Muscle of arm (tissue), 14 donors: ENCODE data around the gene LTV1. TPM values are rescaled to one million over a fixed set of nuclear protein-coding genes. Genes with fewer than 3 reads are reported as not detected.
"Not testable (repeated sequence)": the region's sequence is repeated elsewhere in the genome, so short reads cannot be mapped to it uniquely, and the experiment has no call there.

Experiments
- DNase-seq: peaks from one replicate; pipeline ENCODE4 v3.0.0-alpha.2; 2013
- long read RNA-seq, 11 donors: transcript quantifications; one replicate each; lab custom pipeline, GENCODE V29; 2026
- polyA plus RNA-seq, 12 donors: library from polyadenylated mRNA; unstranded; fragments of 120-200 nt; gene quantifications; one replicate each; pipeline ENCODE4 v1.2.1, GENCODE V29; 2013; ENCODE audit not compliant: insufficient read length in 12 of 12

LTV1 gene, protein sequence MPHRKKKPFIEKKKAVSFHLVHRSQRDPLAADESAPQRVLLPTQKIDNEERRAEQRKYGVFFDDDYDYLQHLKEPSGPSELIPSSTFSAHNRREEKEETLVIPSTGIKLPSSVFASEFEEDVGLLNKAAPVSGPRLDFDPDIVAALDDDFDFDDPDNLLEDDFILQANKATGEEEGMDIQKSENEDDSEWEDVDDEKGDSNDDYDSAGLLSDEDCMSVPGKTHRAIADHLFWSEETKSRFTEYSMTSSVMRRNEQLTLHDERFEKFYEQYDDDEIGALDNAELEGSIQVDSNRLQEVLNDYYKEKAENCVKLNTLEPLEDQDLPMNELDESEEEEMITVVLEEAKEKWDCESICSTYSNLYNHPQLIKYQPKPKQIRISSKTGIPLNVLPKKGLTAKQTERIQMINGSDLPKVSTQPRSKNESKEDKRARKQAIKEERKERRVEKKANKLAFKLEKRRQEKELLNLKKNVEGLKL
- polyA plus RNA-seq = 10 to 100 TPM in 11 of 12 donors, not detected in 1; 32.5 to 57.7 (median 47.7) TPM
- long read RNA-seq, donor 1, partial matches to known transcripts = 0 of 2 reads
- long read RNA-seq, donor 1, other reads (novel, unspliced or antisense) = 0 of 2 reads
- long read RNA-seq, donor 2, transcript LTV1-201 (11 exons, 1,847 nt) = major isoform, 6 of 21 reads
- long read RNA-seq, donor 2, partial matches to known transcripts = 15 of 21 reads
- long read RNA-seq, donor 2, other reads (novel, unspliced or antisense) = 0 of 21 reads
- long read RNA-seq, donor 3, partial matches to known transcripts = 0 of 1 reads
- long read RNA-seq, donor 3, other reads (novel, unspliced or antisense) = 0 of 1 reads
- long read RNA-seq, donor 4, partial matches to known transcripts = 0 of 1 reads
- long read RNA-seq, donor 4, other reads (novel, unspliced or antisense) = 0 of 1 reads
- long read RNA-seq, donor 5, transcript LTV1-201 (11 exons, 1,847 nt) = major isoform, 18 of 18 reads
- long read RNA-seq, donor 5, partial matches to known transcripts = 0 of 18 reads
- long read RNA-seq, donor 5, other reads (novel, unspliced or antisense) = 0 of 18 reads
- long read RNA-seq, donor 6, partial matches to known transcripts = 0 of 3 reads
- long read RNA-seq, donor 6, other reads (novel, unspliced or antisense) = 0 of 3 reads
- long read RNA-seq, donor 7, partial matches to known transcripts = 0 of 2 reads
- long read RNA-seq, donor 7, other reads (novel, unspliced or antisense) = 0 of 2 reads
- long read RNA-seq, donor 8, transcript LTV1-201 (11 exons, 1,847 nt) = major isoform, 8 of 8 reads
- long read RNA-seq, donor 8, partial matches to known transcripts = 0 of 8 reads
- long read RNA-seq, donor 8, other reads (novel, unspliced or antisense) = 0 of 8 reads
- long read RNA-seq, donor 9, partial matches to known transcripts = 0 of 4 reads
- long read RNA-seq, donor 9, other reads (novel, unspliced or antisense) = 0 of 4 reads
- long read RNA-seq, donor 10, partial matches to known transcripts = 9 of 12 reads
- long read RNA-seq, donor 10, other reads (novel, unspliced or antisense) = 0 of 12 reads
- long read RNA-seq, donor 11, partial matches to known transcripts = 12 of 16 reads
- long read RNA-seq, donor 11, other reads (novel, unspliced or antisense) = 0 of 16 reads

DNA sequence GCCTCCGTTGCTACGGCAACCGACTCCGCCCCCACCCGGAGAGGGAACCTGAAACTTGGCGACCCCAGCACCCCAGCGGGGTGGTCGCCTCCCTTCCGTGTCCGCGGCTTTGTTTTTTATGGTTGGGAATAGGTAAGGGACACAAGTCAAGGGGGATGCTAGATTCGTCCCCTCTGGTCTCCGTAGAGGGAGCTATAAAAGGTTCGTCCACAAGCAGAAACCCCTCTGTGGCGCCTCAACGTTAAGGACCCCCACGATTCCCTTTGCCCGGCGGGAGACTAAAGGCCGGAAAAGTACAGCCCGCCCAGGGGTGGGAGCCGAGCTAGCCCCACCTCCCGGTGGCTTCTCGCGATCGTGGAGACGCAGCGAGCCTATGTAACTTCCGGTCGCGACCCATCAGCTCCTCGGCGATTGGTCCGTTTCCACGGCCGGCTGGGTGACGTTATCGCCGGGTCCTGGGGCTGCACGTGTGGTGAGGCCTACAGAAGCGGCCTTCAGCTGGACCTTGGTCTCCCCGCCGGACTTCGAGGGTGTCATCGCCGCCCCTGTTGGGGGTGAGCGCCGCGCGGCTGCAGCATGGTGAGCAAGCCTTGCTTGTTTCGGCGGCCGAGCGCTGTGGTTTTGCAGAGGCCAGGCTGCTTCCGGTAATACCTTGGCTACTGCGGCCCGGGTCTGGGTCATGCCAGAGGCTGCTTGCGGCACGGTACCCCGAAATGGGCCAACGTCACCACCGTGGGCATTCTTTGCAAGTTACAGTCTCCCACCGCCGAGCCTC lies at the start of gene LTV1:
TSS of gene LTV1 (plus strand) at position 437 of the 775 bp plus-strand sequence. CDS start at position 577, 140 bp downstream.
- peak; percentile 98 for DNase-seq

DNA sequence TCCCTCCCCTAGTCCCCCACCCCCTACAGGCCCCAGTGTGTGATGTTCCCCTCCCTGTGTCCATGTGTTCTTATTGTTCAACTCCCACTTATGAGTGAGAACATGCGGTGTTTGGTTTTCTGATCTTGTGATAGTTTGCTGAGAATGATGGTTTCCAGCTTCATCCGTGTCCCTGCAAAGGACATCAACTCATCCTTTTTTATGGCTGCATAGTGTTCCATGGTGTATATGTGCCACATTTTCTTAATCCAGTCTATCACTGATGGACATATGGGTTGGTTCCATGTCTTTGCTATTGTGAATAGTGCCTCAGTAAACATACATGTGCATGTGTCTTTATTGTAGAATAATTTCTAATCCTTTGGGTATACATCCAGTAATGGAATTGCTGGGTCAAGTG lies 46.6 kb upstream of the LTV1 start:
- DNase-seq = not testable (repeated sequence)

GRCh38 chr6:143798487-143798886 lies 44.7 kb upstream of the LTV1 start:
- not testable (repeated sequence) for DNase-seq

DNA sequence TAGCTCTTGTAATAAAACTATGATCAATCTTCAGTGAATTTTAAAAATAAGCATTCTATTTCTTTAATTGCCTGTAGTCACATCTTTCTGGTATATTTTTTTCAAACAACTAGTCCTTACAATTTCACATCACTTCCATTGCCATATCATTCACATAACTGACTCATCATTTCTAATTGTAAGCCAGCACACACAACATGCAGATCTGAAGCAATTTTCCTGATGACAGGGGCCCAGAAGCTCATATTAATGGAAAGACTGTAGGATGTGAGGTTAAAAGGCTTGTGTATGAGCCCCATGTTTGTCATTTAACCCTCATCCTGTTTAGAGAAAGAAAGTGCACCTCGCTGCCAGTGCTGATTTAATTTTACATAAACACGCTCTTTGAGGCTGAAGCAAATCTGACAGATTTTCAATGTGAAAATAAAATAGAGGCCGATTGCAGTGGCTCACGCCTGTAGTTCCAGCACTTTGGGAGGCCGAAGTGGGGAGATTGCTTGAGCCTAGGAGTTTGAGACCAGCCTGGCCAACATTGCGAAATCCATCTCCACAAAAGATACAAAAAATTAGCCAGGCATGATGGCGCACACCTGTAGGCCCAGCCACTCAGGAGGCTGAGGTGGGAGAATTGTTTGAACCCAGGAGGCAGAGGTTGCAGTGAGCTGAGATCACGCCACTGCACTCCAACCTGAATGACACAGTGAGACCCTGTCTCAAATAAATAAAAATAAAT lies 40.1 kb upstream of the LTV1 start:
- no peak for DNase-seq

DNA sequence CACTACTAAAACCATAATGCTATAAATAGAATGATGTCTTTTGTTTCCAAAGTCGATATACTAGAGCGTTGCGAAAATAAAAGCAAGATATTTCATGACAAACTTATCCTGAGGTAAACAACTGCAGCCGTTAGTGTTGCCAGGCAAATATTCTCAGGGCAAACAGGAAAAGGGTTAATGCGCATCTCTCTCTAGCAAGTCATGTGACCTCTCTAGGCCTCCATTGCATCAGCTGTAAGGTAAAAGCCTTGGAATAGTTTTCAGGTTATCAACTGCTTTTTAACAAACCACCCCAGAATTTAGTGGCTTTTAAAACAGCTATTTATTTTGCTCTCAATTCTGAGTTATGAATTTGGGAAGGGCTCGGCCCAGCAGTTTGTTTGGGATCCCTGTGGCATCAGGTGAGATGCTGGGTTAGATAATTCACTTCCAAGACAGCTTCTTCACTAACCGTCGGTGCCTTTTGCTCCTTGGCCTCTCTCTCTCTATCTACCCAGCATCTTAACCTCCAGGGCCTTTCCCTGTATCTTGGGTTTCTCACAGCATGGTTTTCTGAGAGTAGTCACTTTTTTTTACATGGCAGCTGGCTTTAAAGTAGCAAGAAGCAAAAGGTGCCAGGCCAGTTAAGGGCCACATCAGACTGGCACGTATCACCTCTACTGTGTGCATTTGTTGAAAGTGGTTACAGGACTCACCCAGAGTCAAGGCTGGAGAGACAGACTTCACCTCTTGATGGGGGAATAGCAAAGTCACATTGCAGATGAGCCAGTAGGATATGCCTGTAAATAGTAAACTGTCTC lies 39.2 kb upstream of the LTV1 start:
- DNase-seq = no peak

GRCh38 chr6:143804835-143805239 lies 38.3 kb upstream of the LTV1 start:
- no peak for DNase-seq

GRCh38 chr6:143806282-143807102 lies 36.6 kb upstream of the LTV1 start:
- DNase-seq = no peak

GRCh38 chr6:143807103-143807772 lies 35.9 kb upstream of the LTV1 start:
- DNase-seq = no peak

- no peak for DNase-seq
Observed at GRCh38 chr6:143810745-143811144, 32.4 kb upstream of the LTV1 start.

DNA sequence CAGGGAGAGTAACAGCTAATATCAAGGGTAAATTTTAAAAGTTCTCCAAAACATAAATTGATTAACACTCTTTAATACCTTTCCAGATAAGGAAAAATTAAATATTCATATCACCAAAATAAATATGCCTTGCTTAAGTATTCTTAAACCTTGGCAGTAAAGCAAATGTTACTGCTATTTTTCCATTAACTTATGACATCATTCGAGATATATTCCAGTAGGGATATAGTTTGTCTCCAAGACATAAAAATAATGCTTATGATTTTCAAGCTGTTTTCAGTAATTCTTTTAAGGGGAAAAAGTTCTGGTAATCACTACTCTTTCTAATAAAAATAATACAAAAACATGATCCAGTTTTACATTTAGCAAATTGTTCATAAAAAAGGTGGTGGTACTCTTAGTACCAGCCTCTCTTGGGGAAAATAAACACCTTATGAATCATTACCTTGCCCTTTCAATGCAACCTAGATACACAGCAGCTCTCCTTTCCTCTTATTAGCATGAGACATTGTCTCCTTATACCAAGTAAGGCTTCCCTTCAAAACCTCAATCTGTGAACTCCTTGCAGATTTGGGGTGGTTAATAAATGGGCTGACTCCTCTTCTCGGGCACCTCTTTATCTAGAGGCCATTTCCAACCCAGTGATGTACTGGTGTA lies 31.5 kb upstream of the LTV1 start:
- DNase-seq = peak; percentile 60

DNA sequence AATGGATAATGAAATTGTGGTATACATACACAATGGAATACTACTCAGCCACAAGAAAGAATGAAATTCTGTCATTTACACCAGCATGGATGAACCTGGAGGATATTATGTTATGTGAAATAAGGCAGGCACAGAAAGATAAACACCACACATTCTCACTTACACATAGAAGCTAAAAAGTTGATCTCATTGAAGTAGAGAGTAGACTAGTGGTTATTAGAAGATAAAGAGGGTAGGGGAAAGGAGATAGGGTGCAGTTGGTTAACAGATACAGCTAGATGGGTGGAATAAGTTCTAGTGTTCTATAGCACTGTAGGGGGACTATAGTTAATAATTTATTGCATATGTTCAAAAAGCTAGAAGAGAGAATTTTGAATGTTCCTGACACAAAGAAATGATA lies 25.5 kb upstream of the LTV1 start:
- no peak for DNase-seq

DNA sequence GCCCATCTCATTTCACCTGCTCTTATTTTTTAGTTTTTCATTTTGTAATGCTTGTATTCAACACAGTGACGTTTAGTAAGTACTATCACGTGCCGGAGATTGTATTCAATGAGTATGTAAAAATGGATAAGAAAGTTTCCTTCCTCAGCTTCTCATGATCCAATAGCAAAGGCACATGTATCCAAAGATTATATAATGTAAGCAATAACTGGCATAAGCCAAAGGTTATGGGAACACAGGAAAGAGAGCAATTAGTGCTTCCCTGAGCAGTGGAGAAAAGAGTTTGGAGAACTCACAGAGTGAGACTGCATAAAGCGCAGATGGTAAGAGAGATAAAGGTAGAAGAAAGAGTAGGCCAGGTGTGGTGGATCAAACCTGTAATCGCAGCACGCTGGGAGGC lies 21.8 kb upstream of the LTV1 start:
- no peak for DNase-seq

DNA sequence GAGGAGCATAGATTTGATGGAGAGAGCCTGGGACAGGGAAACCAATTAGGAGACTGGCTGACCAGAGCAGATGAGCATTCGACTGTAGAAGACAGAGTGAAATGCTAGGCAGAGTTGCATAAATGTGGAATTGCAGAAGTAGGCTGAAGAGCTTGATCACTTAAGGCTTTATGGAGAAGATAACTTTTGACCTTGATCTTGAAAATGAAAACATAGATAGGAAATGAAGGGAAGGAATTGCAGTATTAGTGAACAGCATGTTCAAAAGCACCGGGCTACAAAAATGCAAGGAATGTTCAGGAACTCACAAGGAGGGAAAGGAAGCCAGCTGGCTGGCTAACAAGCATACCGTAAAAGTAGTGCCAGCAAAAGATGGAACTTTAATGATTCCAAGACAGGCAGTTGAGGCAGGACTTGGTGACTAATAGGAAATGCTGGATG lies 20.5 kb upstream of the LTV1 start:
- no peak for DNase-seq

GRCh38 chr6:143823548-143823947 lies 19.6 kb upstream of the LTV1 start:
- no peak for DNase-seq

DNA sequence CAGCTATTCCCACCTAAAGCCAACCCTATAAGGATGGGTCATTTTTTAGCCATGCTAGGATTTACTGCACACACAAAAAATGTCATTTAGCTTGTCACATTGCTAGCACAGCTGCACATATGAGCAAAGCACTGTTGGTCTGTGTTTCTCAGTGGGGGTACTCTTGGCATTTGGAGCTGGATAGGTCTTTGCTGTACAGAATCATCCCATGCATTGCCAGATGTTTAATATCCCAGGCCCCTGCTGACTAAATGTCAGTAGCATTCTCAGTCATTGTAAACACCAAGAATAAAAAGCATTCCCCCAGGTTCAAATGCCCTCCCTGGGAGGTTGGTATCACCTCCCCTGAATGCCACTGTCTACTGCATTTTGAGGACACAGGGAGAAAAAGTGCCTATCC lies 14.6 kb upstream of the LTV1 start:
- no peak for DNase-seq

DNA sequence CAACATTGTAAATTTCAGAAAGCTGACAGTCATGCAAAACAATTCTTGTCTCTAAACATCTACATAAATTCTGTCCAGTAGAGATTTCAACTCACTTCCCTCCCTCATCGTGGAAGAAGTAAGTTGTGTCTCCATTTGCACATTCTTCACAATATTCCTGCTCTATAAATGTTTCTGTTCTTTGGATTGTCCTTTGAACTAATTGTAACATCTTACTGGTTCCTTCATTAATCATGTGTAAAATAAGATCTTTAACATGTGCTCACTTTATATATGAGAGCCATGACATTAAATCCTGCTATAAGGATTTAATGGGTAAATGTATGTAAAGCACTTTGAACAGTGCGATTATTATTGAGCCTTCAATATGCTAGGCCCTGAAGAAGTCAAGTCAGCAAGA lies 7.0 kb upstream of the LTV1 start:
- DNase-seq = no peak

GRCh38 chr6:143838395-143838794 lies 4.7 kb upstream of the LTV1 start:
- DNase-seq = no peak
